AG04450 (cell line): ENCODE measurements around the gene MOXD1. TPM values are rescaled to one million over a fixed set of nuclear protein-coding genes. Genes with fewer than 3 reads are reported as not detected.

Experiments
- CTCF ChIA-PET: fragments of 300-600, 350-600 bp; formaldehyde crosslinking; extraction: SDS; loops from one replicate; lab custom pipeline; 2022; ENCODE audit warnings: antibody characterized with exemption, inconsistent platforms; lab: Charles Lee
- POLR2A ChIA-PET: fragments of 350-600 bp; formaldehyde crosslinking; extraction: SDS; loops from one replicate; lab custom pipeline; 2021; ENCODE audit warnings: antibody characterized with exemption, inconsistent platforms; lab: Yijun Ruan, JAX
- DNase-seq: peaks from one replicate; pipeline ENCODE4 v3.0.0-alpha.2; 2011; ENCODE audit warnings: low read depth, low spot score
- H3K27ac ChIP-seq: one replicate; pipeline ENCODE4 v1.5.1; 2012; ENCODE audit warnings: low read depth, low read length, control low read depth
- H3K27me3 ChIP-seq: one replicate; pipeline ENCODE4 v1.6.0; 2012; ENCODE audit warnings: low read length; ENCODE audit not compliant: control insufficient read depth, insufficient read depth
- H3K4me3 ChIP-seq: 2 replicates; pipeline ENCODE4 v1.5.1; 2011; ENCODE audit warnings: mild to moderate bottlenecking, low read depth, low read length, control low read depth
- H3K9me3 ChIP-seq: 2 replicates; pipeline ENCODE4 v1.5.1; 2012; ENCODE audit warnings: low read length; ENCODE audit not compliant: control insufficient read depth, insufficient read depth
- polyA minus RNA-seq: library from RNA; depleted of rRNA, polyadenylated mRNA; stranded (reverse); fragments of >200 nt; gene quantifications from 2 replicates; pipeline ENCODE4 v1.2.3, GENCODE V29; 2011; rRNA and poly(A)+ RNA removed
- polyA plus RNA-seq: library from polyadenylated mRNA; depleted of rRNA; stranded (reverse); fragments of >200 nt; gene quantifications from 2 replicates; pipeline ENCODE4 v1.2.3, GENCODE V29; 2011; rRNA removed
- TF ChIP-seq, protein P1 (sequence below): IDR thresholded peaks from 2 replicates; pipeline ENCODE4 v1.5.1; 2011; ENCODE audit warnings: low read depth, low read length, control low read depth, inconsistent platforms

The MOXD1 gene
- polyA plus RNA-seq (55.9 and 67.5 TPM in 2 replicates), polyA minus RNA-seq (15.5 and 22.3 TPM in 2 replicates)

DNA sequence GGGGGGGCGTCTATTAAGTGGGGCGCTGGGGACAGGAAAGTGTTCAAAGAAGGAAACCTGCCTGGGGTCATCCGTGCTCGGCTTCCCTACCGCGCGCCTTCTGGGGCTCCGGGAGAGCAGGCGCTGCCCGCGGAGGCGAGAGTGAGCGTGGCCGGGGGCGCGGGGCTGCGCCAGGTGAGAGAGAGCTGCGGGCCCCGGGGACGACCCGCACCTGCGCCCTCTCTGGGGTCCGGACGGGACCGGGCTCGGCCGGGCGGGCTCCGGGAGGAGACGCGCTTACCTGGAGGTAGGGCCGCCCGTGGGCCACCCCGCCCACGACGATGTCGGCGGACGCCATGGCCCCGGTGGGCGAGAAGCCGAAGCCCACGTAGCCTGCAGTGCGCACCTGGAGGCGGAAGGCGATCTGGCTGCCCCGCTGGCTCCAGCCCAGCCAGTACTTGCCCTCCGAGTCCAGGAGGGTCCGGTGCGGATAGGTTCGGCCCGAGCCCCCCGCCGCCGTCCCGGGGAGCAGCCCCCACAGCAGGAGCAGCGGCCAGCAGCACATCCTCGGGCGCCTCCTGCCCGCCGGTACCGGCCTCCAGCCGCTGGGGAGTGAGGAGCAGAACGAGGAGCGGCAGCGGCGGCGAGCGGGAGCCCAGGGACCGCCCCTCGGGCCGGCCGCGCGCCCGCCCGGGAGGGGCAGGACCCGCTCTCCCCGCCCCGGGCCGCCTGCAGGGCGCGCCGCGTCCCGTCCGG lies at the start of gene MOXD1:
Gene MOXD1, minus strand, starts transcription at position 593 of the 735 bp plus-strand sequence. Its CDS starts 49 bp downstream, at position 544.
- ChIA-PET POLR2A (interaction anchor here (0.7 kb wide), 1 partner anchor 50 kb away, joined by 3 read pairs; no protein-coding TSS in a partner anchor), CTCF (interaction anchor here (1.5 kb wide), 1 partner anchor 121 kb away, joined by 8 read pairs; no protein-coding TSS in a partner anchor)
- TF ChIP-seq, protein P1, sequence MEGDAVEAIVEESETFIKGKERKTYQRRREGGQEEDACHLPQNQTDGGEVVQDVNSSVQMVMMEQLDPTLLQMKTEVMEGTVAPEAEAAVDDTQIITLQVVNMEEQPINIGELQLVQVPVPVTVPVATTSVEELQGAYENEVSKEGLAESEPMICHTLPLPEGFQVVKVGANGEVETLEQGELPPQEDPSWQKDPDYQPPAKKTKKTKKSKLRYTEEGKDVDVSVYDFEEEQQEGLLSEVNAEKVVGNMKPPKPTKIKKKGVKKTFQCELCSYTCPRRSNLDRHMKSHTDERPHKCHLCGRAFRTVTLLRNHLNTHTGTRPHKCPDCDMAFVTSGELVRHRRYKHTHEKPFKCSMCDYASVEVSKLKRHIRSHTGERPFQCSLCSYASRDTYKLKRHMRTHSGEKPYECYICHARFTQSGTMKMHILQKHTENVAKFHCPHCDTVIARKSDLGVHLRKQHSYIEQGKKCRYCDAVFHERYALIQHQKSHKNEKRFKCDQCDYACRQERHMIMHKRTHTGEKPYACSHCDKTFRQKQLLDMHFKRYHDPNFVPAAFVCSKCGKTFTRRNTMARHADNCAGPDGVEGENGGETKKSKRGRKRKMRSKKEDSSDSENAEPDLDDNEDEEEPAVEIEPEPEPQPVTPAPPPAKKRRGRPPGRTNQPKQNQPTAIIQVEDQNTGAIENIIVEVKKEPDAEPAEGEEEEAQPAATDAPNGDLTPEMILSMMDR: peak; percentile 14; the same call in 1 of the 2 replicates
- peak within 1 kb of the TSS; percentile 22 for H3K27ac ChIP-seq
- peak within 1 kb of the TSS; percentile 84 for H3K4me3 ChIP-seq
- no peak for DNase-seq
- H3K9me3 ChIP-seq: no peaks in the 10 kb centered on the region
- no peaks in the 10 kb centered on the region for H3K27me3 ChIP-seq

DNA sequence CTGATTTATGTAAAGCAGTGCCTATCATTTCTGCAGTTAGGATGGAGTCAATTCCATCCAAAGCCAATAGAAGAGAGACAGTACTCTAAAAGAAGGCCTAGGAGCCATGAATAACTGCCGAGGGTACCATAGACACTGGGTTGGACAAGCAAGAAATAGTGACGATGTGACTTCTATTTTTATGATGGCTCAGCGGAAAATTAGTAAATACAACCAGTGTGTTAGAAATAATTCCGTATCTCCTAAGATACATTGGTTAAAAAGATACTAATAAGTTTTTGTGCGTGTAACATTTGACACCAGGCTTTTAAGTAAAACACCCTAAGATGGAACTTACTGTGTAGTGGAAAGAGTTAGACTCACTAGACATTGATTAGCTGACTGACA lies 45.6 kb upstream of the MOXD1 start:
- TF ChIP-seq, protein P1: no peak
- ChIA-PET POLR2A (no interaction called here), CTCF (interaction anchor here (1.0 kb wide), 1 partner anchor 146 kb away, joined by 4 read pairs; no protein-coding TSS in a partner anchor)
- H3K9me3 ChIP-seq: no peaks in the 10 kb centered on the region
- no peak overlapping the region for H3K27ac ChIP-seq
- DNase-seq: no peak
- no peaks in the 10 kb centered on the region for H3K27me3 ChIP-seq
- no peak overlapping the region for H3K4me3 ChIP-seq

DNA sequence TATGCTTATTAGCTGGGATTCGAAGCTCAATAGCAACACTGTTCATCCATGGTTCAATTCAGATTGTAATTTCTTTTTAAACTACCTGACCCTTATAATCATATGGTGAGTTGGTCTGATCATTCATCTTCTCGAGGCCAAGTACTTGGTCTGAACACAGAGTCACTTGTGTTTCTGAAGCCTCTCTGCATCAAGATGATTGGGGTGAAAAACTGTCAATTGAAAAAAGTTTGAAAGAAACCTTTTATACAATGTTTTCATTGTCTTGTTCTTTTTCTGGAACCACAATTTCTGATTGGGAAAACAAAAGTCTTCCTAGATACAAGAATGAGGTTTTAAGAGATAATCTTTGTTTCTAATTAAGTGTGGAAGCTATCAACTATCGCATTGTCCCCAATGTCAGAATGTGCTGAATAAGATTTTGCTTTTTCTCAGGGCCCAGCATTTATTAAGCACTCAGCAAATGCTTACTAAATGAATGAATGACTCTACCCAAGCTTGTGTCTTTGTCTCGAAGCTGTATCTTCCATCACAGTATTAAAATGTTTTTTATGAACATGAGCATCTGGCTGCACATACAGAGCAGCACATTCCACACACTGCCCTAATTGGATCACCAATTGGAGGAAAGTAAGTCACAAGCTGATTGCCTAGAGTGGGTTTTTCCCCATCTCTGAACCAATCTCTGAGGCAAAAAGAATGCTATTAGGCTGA lies 45.0 kb upstream of the MOXD1 start:
- Histone ChIP-seq H3K27ac (no peak overlapping the region), H3K4me3 (no peak overlapping the region), H3K27me3 (no peaks in the 10 kb centered on the region), H3K9me3 (no peaks in the 10 kb centered on the region)
- ChIA-PET POLR2A (no interaction called here), CTCF (interaction anchor here (1.0 to 1.9 kb wide), 3 partner anchors 10 to 167 kb away, joined by 3 to 11 read pairs (median 5); no protein-coding TSS in a partner anchor)
- TF ChIP-seq, protein P1: no peak
- DNase-seq: no peak

DNA sequence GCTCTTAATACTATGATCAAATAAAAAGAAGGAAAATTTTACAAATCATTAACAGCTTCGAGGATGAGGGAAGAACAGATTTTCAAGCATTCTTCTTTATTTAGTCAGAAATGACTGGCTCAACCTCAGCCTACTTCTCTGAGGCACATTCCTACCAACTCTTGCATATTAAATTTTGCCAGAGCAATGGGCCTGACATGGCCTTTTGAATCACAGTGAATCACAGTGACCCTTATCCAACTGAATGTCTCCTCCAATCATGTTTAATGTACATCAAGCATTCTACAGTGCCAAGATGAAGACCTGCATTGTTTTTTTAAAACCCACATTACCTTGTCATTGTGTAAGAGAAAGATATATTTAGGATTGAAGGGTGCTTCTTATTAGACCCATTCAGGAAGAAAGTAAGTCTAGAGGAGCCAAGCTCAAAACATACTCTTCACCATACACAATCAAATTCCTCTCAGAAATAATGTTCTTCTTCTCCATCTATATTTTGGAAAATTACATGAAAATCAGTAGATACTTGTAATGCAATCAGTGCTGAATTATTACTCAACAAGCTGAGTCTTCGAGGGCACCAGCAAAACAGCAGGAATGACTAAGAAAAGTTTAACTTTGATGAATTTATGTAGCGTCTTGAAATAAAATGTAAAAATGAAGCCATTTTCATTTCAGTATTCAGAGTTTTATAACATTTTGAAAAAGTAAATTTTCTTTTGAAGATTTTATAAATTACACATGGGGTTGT lies 44.1 kb upstream of the MOXD1 start:
- Histone ChIP-seq H3K9me3 (no peaks in the 10 kb centered on the region), H3K27ac (no peak overlapping the region), H3K4me3 (no peak overlapping the region), H3K27me3 (no peaks in the 10 kb centered on the region)
- peak; percentile 23 for DNase-seq
- POLR2A ChIA-PET: no interaction called here
- CTCF ChIA-PET: interaction anchor here (1.0 to 1.9 kb wide), 4 partner anchors 11 to 166 kb away, joined by 3 to 11 read pairs (median 4); no protein-coding TSS in a partner anchor
- TF ChIP-seq, protein P1: no peak
